Panc1 (cell line): Measurements from ENCODE around the gene GRAMD4. TPM values are rescaled to one million over a fixed set of nuclear protein-coding genes. Genes with fewer than 3 reads are reported as not detected.

ENCODE experiments used
- ATAC-seq: fragments of 200-7000 bp; cut with Tn5 transposase; 2 replicates; pipeline ENCODE4 v1.9.1; 2020; ENCODE audit warnings: mild to moderate bottlenecking, moderate library complexity
- BruUV-seq: library from RNA; stranded (reverse); fragments of 400-500 nt; replicated peaks from 2 replicates; lab custom pipeline; 2021; lab: Mats Ljungman, UMichigan
- CTCF ChIA-PET: fragments of 300-600 bp; sonication (Branson Sonifier 250); formaldehyde crosslinking; loops from one replicate; lab custom pipeline; 2022; ENCODE audit warnings: antibody characterized with exemption; lab: Charles Lee
- POLR2A ChIA-PET: fragments of 300-600 bp; sonication (Branson Sonifier 250); formaldehyde crosslinking; loops from one replicate; lab custom pipeline; 2022; ENCODE audit warnings: antibody characterized with exemption; lab: Charles Lee
- DNase-seq: peaks from one replicate; pipeline ENCODE4 v3.0.0-alpha.2; 2010; ENCODE audit warnings: low read depth, low spot score
- H3K27ac ChIP-seq: 2 replicates; pipeline ENCODE4 v1.5.1; 2011; ENCODE audit warnings: mild to moderate bottlenecking, low read length, inconsistent platforms
- H3K27me3 ChIP-seq: fragments of 200-500 bp; sonication (Bioruptor generic); 2 replicates; pipeline ENCODE4 v1.6.0; 2014; ENCODE audit warnings: low read length, inconsistent platforms; ENCODE audit not compliant: control insufficient read depth, insufficient read depth
- H3K36me3 ChIP-seq: fragments of 200-500 bp; sonication (Bioruptor generic); 2 replicates; pipeline ENCODE4 v1.5.1; 2014; ENCODE audit warnings: inconsistent platforms, mild to moderate bottlenecking, low read length, moderate library complexity; ENCODE audit not compliant: control insufficient read depth, insufficient read depth
- H3K4me1 ChIP-seq: 2 replicates; pipeline ENCODE4 v1.5.1; 2011; ENCODE audit warnings: inconsistent platforms, mild to moderate bottlenecking, low read length, moderate library complexity; ENCODE audit not compliant: control insufficient read depth, insufficient read depth
- H3K4me3 ChIP-seq, 2 experiments: 2 replicates each; pipeline ENCODE4 v1.5.1; 2011 to 2012; ENCODE audit warnings: low read depth in 2 of 2, low read length in 2 of 2, mild to moderate bottlenecking in 2 of 2, inconsistent platforms in 1 of 2, moderate library complexity in 1 of 2
- H3K9me3 ChIP-seq: fragments of 200-500 bp; sonication (Bioruptor generic); 2 replicates; pipeline ENCODE4 v1.5.1; 2014; ENCODE audit warnings: low read depth, mild to moderate bottlenecking, inconsistent platforms, low read length, moderate library complexity; ENCODE audit not compliant: control insufficient read depth, insufficient read depth
- POLR2AphosphoS5 ChIP-seq: IDR thresholded peaks from 2 replicates; pipeline ENCODE4 v1.6.1; 2012; ENCODE audit warnings: mild to moderate bottlenecking, low read depth, low read length, moderate library complexity
- SIN3A ChIP-seq: IDR thresholded peaks from 2 replicates; pipeline ENCODE4 v1.6.1; 2012; ENCODE audit warnings: low read depth, mild to moderate bottlenecking, low read length, moderate library complexity, borderline replicate concordance; ENCODE audit not compliant: insufficient read depth
- TCF7L2 ChIP-seq: IDR thresholded peaks from 2 replicates; pipeline ENCODE4 v1.6.1; 2011; ENCODE audit warnings: mild to moderate bottlenecking, low read depth, low read length, inconsistent platforms
- in situ Hi-C: cut with HindIII; loops from 2 replicates; pipeline ENCODE4 v1.10.0; 2016; ENCODE audit warnings: low sequenced_read_pairs, low pct_unique_long_range_greater_than_20kb
- intact Hi-C: fragments of 100-400 bp; cut with micrococcal nuclease; formaldehyde crosslinking; loops from one replicate; pipeline ENCODE4 v1.10.0; 2022; ENCODE audit not compliant: unreplicated experiment
- total RNA-seq: library from RNA; stranded (reverse); gene quantifications from one replicate; pipeline ENCODE4 v1.2.1, GENCODE V29; 2021; ENCODE audit not compliant: unreplicated experiment
- TF ChIP-seq, protein P1 (sequence below): fragments of 450-650 bp; IDR thresholded peaks from 2 replicates; pipeline ENCODE4 v1.5.1; 2017; ENCODE audit warnings: mild to moderate bottlenecking
- TF ChIP-seq, protein P2 (sequence below), 2 experiments: IDR thresholded peaks; 2 replicates each; pipeline ENCODE4 v1.6.1; 2011 to 2012; ENCODE audit warnings: low read depth in 2 of 2, control low read depth in 1 of 2, low read length in 1 of 2, mild to moderate bottlenecking in 1 of 2, moderate library complexity in 1 of 2; ENCODE audit not compliant: insufficient read depth in 1 of 2

GRAMD4 gene
- total RNA-seq, 1 experiment from 2014 or later: 30.8 TPM

DNA sequence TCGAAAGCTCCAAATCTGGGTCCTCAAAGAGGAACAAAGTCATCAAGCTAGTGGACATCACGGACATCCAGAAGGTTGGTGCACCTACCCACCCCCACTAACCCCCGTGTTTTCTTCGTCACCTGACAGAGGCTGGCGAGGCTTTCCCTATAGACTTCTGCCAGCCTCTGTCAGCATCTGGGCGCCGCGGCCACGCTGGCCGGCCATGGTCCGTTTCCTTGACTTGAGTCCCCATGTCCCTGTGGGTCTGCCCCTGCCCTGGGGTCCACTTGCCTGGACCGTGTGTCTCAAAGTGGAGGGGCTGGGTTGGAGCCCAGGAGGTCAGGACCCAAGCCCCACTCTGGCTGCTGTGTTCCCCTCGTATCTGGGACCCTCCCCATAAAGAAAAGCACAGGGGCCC lies 55.3 kb downstream of the GRAMD4 start:
- Histone ChIP-seq H3K36me3 (no peaks in the 10 kb centered on the region), H3K27ac (no peak overlapping the region), H3K4me1 (no peaks in the 10 kb centered on the region), H3K27me3 (no peaks in the 10 kb centered on the region), H3K9me3 (no peaks in the 10 kb centered on the region), H3K4me3 (no peak overlapping the region)
- CTCF ChIA-PET: no interaction called here
- intact Hi-C loops: no loop called here
- in situ Hi-C loops: no loop called here
- no TSS peak for BruUV-seq
- POLR2A ChIA-PET: no interaction called here
- TF ChIP-seq, protein P1, sequence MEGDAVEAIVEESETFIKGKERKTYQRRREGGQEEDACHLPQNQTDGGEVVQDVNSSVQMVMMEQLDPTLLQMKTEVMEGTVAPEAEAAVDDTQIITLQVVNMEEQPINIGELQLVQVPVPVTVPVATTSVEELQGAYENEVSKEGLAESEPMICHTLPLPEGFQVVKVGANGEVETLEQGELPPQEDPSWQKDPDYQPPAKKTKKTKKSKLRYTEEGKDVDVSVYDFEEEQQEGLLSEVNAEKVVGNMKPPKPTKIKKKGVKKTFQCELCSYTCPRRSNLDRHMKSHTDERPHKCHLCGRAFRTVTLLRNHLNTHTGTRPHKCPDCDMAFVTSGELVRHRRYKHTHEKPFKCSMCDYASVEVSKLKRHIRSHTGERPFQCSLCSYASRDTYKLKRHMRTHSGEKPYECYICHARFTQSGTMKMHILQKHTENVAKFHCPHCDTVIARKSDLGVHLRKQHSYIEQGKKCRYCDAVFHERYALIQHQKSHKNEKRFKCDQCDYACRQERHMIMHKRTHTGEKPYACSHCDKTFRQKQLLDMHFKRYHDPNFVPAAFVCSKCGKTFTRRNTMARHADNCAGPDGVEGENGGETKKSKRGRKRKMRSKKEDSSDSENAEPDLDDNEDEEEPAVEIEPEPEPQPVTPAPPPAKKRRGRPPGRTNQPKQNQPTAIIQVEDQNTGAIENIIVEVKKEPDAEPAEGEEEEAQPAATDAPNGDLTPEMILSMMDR: no peak
- TF ChIP-seq SIN3A: no peak
- ATAC-seq (no peak), DNase-seq (no peak)

DNA sequence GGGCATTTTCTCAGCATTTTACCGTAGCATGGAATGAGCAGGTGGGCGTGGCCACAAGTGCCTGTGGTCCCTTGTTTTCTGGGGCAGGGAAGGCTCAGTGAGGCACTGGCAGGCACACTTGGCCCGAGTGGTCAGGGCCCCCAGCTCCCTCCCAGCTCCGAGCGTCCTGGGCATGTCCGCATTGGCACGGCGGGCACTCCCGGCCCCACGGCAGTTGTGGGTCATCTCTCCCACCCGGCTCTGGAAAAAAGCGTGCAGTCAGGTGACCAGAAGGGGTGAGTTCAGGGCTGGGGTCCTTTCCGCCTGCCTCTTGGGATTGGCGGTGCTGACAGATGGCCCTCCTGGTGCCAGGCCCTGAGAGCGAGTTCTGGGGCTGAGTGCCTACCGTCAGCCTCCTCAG lies 55.8 kb downstream of the GRAMD4 start:
- Histone ChIP-seq H3K4me1 (no peaks in the 10 kb centered on the region), H3K9me3 (no peaks in the 10 kb centered on the region), H3K4me3 (no peak overlapping the region), H3K27ac (no peak overlapping the region), H3K27me3 (no peaks in the 10 kb centered on the region), H3K36me3 (no peaks in the 10 kb centered on the region)
- in situ Hi-C loops (no loop called here), intact Hi-C loops (no loop called here)
- ATAC-seq (no peak), DNase-seq (no peak)
- no TSS peak for BruUV-seq
- ChIA-PET POLR2A (no interaction called here), CTCF (no interaction called here)
- TF ChIP-seq SIN3A: no peak
- no peak for TF ChIP-seq TCF7L2
- no peak for TF ChIP-seq POLR2AphosphoS5
- TF ChIP-seq, protein P2, sequence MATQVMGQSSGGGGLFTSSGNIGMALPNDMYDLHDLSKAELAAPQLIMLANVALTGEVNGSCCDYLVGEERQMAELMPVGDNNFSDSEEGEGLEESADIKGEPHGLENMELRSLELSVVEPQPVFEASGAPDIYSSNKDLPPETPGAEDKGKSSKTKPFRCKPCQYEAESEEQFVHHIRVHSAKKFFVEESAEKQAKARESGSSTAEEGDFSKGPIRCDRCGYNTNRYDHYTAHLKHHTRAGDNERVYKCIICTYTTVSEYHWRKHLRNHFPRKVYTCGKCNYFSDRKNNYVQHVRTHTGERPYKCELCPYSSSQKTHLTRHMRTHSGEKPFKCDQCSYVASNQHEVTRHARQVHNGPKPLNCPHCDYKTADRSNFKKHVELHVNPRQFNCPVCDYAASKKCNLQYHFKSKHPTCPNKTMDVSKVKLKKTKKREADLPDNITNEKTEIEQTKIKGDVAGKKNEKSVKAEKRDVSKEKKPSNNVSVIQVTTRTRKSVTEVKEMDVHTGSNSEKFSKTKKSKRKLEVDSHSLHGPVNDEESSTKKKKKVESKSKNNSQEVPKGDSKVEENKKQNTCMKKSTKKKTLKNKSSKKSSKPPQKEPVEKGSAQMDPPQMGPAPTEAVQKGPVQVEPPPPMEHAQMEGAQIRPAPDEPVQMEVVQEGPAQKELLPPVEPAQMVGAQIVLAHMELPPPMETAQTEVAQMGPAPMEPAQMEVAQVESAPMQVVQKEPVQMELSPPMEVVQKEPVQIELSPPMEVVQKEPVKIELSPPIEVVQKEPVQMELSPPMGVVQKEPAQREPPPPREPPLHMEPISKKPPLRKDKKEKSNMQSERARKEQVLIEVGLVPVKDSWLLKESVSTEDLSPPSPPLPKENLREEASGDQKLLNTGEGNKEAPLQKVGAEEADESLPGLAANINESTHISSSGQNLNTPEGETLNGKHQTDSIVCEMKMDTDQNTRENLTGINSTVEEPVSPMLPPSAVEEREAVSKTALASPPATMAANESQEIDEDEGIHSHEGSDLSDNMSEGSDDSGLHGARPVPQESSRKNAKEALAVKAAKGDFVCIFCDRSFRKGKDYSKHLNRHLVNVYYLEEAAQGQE (IDR thresholded peaks at IDR 0.05; ENCODE audit: insufficient read depth in 1 of 2, low read depth in 2 of 2, low read length in 1 of 2): no peak
- TF ChIP-seq, protein P1: no peak
